GM20000 (cell line): ENCODE data around the gene ASB15.

Source experiments
- DNase-seq: peaks from one replicate; pipeline ENCODE4 v3.0.0; 2012; ENCODE audit warnings: low spot score
- TF ChIP-seq, protein P1 (sequence below): IDR thresholded peaks from 2 replicates; pipeline ENCODE4 v1.5.1; 2012; ENCODE audit warnings: mild to moderate bottlenecking, control low read depth; ENCODE audit errors: extremely low read depth, missing control alignments

ASB15 gene

DNA sequence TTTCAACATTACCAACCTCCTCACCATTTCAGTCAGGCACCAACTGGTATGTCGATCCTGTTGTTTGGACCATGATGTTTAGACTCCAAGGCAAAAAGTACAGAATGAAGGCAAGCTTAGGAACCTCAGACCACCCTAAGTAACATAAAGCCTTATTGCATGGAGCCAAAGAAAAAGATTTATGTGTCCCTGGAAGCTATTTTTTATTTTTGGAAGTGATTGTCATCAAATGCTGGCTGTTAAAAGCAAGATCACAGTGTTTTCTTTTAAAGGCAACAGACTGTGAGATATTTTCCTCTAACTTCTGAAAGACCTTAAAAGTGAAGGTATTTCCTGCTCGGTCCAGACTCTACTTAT is 8.2 kb downstream of the ASB15 start:
- TF ChIP-seq, protein P1, sequence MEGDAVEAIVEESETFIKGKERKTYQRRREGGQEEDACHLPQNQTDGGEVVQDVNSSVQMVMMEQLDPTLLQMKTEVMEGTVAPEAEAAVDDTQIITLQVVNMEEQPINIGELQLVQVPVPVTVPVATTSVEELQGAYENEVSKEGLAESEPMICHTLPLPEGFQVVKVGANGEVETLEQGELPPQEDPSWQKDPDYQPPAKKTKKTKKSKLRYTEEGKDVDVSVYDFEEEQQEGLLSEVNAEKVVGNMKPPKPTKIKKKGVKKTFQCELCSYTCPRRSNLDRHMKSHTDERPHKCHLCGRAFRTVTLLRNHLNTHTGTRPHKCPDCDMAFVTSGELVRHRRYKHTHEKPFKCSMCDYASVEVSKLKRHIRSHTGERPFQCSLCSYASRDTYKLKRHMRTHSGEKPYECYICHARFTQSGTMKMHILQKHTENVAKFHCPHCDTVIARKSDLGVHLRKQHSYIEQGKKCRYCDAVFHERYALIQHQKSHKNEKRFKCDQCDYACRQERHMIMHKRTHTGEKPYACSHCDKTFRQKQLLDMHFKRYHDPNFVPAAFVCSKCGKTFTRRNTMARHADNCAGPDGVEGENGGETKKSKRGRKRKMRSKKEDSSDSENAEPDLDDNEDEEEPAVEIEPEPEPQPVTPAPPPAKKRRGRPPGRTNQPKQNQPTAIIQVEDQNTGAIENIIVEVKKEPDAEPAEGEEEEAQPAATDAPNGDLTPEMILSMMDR = no peak
- DNase-seq = no peak

DNA sequence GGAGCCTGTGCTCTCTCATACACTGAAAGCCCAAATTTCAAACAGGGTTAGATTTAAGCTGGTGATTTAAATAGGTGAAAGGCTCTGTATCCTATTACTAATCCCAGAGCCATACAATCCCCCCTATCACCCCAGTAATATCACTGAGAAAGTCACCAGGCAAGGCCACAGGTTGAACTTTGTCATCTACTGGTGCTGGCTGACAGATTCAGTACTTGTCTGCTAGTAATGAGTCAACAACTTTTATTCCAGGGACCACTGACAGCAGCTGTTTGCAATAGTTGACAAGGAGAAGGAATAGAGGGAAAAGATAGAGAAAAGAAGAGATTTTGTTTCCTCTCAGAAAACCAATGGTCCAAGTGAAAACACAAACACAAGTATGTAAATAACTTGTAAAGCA is 10.4 kb downstream of the ASB15 start:
- no peak for DNase-seq
- TF ChIP-seq, protein P1 = no peak

GRCh38 chr7:123615344-123615743 is 13.7 kb downstream of the ASB15 start:
- DNase-seq = no peak
- TF ChIP-seq, protein P1 = no peak

- no peak for DNase-seq
- TF ChIP-seq, protein P1 = no peak
These were observed 14.6 kb downstream of the ASB15 start for GRCh38 chr7:123616223-123616622.

DNA sequence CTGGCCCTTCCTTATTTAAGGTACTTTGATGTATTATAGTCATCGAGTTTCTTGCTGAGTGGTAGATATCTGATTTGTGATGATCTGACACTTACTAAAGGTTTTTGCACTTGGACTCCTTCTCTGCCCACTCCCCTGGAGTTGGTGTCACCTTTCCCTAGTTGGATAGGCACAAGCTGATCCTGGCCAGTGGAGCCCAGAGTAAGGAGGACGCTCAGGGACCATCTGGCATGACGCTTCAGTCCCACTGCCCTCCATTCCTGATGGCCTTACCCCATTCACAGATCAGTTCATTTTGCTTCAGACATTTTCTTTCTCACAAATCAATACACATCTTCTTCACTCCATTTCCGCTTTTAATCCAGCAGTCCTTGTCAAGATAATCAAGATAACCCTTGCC is 20.1 kb downstream of the ASB15 start:
- DNase-seq = no peak
- TF ChIP-seq, protein P1 = no peak

GRCh38 chr7:123622660-123623386 is 21.2 kb downstream of the ASB15 start:
- no peak for DNase-seq

DNA sequence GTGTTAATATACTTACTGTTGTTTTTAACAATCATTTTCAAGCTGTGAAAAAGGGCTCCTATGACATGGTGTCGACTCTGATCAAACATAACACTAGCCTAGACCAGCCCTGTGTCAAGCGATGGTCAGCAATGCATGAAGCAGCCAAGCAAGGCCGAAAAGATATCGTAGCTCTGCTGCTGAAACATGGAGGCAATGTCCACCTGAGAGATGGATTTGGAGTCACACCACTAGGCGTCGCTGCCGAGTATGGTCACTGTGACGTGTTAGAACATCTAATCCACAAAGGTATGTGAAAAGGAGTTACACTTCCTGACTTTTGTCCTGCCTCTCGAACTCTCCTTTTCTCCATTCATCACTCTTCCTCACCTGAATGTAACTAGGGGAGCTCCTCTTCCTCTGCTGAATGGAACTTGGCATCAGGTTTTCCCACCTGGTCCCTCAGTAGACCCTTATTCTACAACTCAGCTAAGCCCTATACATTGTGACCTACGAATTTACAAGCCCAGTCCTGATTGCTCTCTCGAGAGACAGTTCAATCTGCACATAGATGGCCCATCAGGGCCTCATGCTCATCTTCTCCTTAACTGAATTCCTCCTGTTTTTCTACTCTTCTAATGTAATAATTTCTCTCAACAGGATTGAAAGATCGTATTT is 23.0 kb downstream of the ASB15 start:
- TF ChIP-seq, protein P1 = peak; percentile 89
- DNase-seq = peak; percentile 68

More at GRCh38 chr7:123622660-123623386, 21.2 kb downstream of the ASB15 start:
- TF ChIP-seq, protein P1 = no peak
